ENCODE measurements around the gene NFIX. TPM values are rescaled to one million over a fixed set of nuclear protein-coding genes. Genes with fewer than 3 reads are reported as not detected.

The NFIX gene
- total RNA-seq, 3 donors from 2014 or later (not counting 1 experiment from before 2014, with no cell fraction given) = 0.61 to 2.1 (median 1.3) TPM

GRCh38 chr19:13011653-13012389 is 16.5 kb downstream of the NFIX start:
- Mint-ChIP-seq H3K4me3 (peak overlapping the region; percentile 28), H3K27ac (no peak overlapping the region), H3K36me3 (no peaks in the 10 kb centered on the region), H3K4me1 (peaks cover 18 to 25% of the 10 kb centered on the region in 2 donors), H3K27me3 (ENCODE audit: low read depth in 2 of 2) (peaks cover 46 to 67% of the 10 kb centered on the region in 2 donors), H3K9me3 (no peaks in the 10 kb centered on the region)
- Histone ChIP-seq H3K27ac (ENCODE audit: low read length) (no peak overlapping the region), H3K36me3 (ENCODE audit: control insufficient read depth, insufficient read depth, low read length) (no peaks in the 10 kb centered on the region), H3K27me3 (ENCODE audit: control insufficient read depth, insufficient read depth, low read length) (peaks cover 68% of the 10 kb centered on the region), H3K4me3 (ENCODE audit: low read length) (no peak overlapping the region), H3K9me3 (ENCODE audit: control insufficient read depth, insufficient read depth, low read length) (no peaks in the 10 kb centered on the region), H3K4me1 (ENCODE audit: control insufficient read depth, insufficient read depth, low read length) (peaks cover 32% of the 10 kb centered on the region)
- ATAC-seq (no peak), DNase-seq (no peak)
- intact Hi-C loops (cut with micrococcal nuclease) = no loop called here
- WGBS (ENCODE audit: insufficient coverage) = 25% methylated on average over 54 of the region's 54 CpGs
- no peak for TF ChIP-seq CTCF (IDR thresholded peaks at IDR 0.05)

- Histone ChIP-seq H3K36me3 (ENCODE audit: control insufficient read depth, insufficient read depth, low read length) (no peaks in the 10 kb centered on the region), H3K27me3 (ENCODE audit: control insufficient read depth, insufficient read depth, low read length) (peaks cover 68% of the 10 kb centered on the region), H3K4me3 (ENCODE audit: low read length) (peak overlapping the region; percentile 18), H3K4me1 (ENCODE audit: control insufficient read depth, insufficient read depth, low read length) (peaks cover 32% of the 10 kb centered on the region), H3K9me3 (ENCODE audit: control insufficient read depth, insufficient read depth, low read length) (no peaks in the 10 kb centered on the region), H3K27ac (ENCODE audit: low read length) (no peak overlapping the region)
- no peak for TF ChIP-seq CTCF (IDR thresholded peaks at IDR 0.05)
- Mint-ChIP-seq H3K27me3 (ENCODE audit: low read depth in 2 of 2) (peaks cover 51 to 71% of the 10 kb centered on the region in 2 donors), H3K27ac (peak overlapping the region; percentile 82 to 89), H3K4me1 (peaks cover 18 to 25% of the 10 kb centered on the region in 2 donors), H3K4me3 (peak overlapping the region; percentile 93), H3K9me3 (no peaks in the 10 kb centered on the region), H3K36me3 (no peaks in the 10 kb centered on the region)
- DNase-seq (no peak), ATAC-seq (no peak)
- 8% methylated on average over 23 of the region's 23 CpGs for WGBS (ENCODE audit: insufficient coverage)
- intact Hi-C loops (cut with micrococcal nuclease) = no loop called here
Observed at GRCh38 chr19:13012390-13012689, 17.1 kb downstream of the NFIX start.

DNA sequence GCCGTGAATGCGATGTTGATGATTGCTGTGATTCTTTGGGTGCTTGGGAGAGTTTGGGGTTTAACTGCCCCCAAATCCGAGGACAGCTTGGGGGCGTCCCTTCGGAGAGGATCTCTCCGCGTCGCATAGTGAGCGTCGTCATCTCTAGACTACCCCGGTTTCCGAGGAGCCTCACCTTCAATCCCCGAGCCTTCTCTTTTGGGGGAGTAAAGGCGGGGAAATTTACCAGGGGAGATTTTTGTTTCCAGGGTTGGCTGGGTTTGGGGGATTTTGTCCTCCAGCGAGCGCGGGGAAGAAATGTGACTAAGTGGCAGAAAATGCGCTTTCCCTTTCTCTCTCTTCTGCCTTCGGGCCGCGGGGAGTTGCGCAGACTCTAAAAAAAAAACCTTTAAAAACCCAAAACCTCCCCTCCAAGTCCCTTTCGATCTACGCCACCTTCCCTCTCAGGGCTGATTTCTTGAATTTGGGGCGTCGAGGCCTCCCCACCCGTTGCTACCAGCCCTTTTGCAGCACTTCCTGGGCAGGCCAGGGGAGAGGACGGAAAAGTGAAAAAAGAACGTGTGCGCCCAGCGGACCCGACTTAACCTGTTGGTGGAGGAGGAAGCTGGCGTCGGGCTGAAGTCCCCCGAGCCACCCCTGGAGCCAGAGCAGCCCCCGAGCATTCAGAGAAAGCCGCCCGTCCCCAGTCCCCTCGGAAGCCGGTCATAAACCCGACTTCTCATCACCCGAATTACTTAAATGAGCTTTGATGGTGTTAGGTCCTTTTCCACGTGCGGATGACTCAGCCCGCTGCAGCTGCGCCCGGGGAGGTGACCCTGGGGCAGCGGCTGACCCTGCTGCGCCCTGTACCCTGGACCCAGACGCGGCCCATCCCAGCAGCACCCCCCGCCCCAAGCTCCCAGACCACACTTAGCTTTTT is 17.7 kb downstream of the NFIX start:
- Mint-ChIP-seq H3K36me3 (no peaks in the 10 kb centered on the region), H3K4me1 (peaks cover 18 to 25% of the 10 kb centered on the region in 2 donors), H3K4me3 (peak overlapping the region; percentile 93), H3K27me3 (ENCODE audit: low read depth in 2 of 2) (peaks cover 57 to 77% of the 10 kb centered on the region in 2 donors), H3K9me3 (no peaks in the 10 kb centered on the region), H3K27ac (peak overlapping the region; percentile 82 to 89)
- Histone ChIP-seq H3K9me3 (ENCODE audit: control insufficient read depth, insufficient read depth, low read length) (no peaks in the 10 kb centered on the region), H3K27me3 (ENCODE audit: control insufficient read depth, insufficient read depth, low read length) (peaks cover 68% of the 10 kb centered on the region), H3K36me3 (ENCODE audit: control insufficient read depth, insufficient read depth, low read length) (no peaks in the 10 kb centered on the region), H3K4me1 (ENCODE audit: control insufficient read depth, insufficient read depth, low read length) (peaks cover 32% of the 10 kb centered on the region), H3K4me3 (ENCODE audit: low read length) (peak overlapping the region; percentile 18), H3K27ac (ENCODE audit: low read length) (no peak overlapping the region)
- no peak for TF ChIP-seq CTCF (IDR thresholded peaks at IDR 0.05)
- ATAC-seq = peak; percentile 48 to 72 (median 67)
- peak; percentile 40 to 58 for DNase-seq
- intact Hi-C loops (cut with micrococcal nuclease) = no loop called here
- 2% methylated on average over 51 of the region's 52 CpGs for WGBS (ENCODE audit: insufficient coverage)

Data from natural killer cell (primary cell).